CD4-positive, alpha-beta T cell treated with Interleukin-2 at 100 ng/mL for 4 hours (primary cell): ENCODE results near the gene TRIP13.
"Not testable (repeated sequence)": the region's sequence is repeated elsewhere in the genome, so short reads cannot be mapped to it uniquely, and the experiment has no call there.

Source experiments
- DNase-seq: peaks from one replicate; pipeline ENCODE4 v3.0.0-alpha.2; 2020; ENCODE audit warnings: low spot score

The TRIP13 gene

GRCh38 chr5:937151-937924 is 44.7 kb downstream of the TRIP13 start:
- no peak for DNase-seq

- no peak for DNase-seq
Observed at GRCh38 chr5:939368-939767, 46.7 kb downstream of the TRIP13 start.

- DNase-seq, result not testable (repeated sequence)
Observed at GRCh38 chr5:940741-941140, 48.1 kb downstream of the TRIP13 start.

GRCh38 chr5:943201-943917 is 50.7 kb downstream of the TRIP13 start:
- DNase-seq, result no peak

- DNase-seq, result no peak
Observed at GRCh38 chr5:943918-944620, 51.4 kb downstream of the TRIP13 start.

- no peak for DNase-seq
Observed at GRCh38 chr5:944621-944927, 51.9 kb downstream of the TRIP13 start.

GRCh38 chr5:944992-945685 is 52.5 kb downstream of the TRIP13 start:
- DNase-seq, result no peak

GRCh38 chr5:945691-946551 is 53.2 kb downstream of the TRIP13 start:
- DNase-seq, result no peak

- no peak for DNase-seq
Observed at GRCh38 chr5:946720-947625, 54.3 kb downstream of the TRIP13 start.

GRCh38 chr5:947626-948471 is 55.2 kb downstream of the TRIP13 start:
- no peak for DNase-seq

GRCh38 chr5:948472-949274 is 56.0 kb downstream of the TRIP13 start:
- no peak for DNase-seq

GRCh38 chr5:949275-949543 is 56.5 kb downstream of the TRIP13 start:
- no peak for DNase-seq

- no peak for DNase-seq
Observed at GRCh38 chr5:949815-950560, 57.3 kb downstream of the TRIP13 start.

- no peak for DNase-seq
Observed at GRCh38 chr5:951940-952596, 59.4 kb downstream of the TRIP13 start.

GRCh38 chr5:952597-953271 is 60.0 kb downstream of the TRIP13 start:
- DNase-seq, result no peak

- no peak for DNase-seq
Observed at GRCh38 chr5:953535-954449, 61.1 kb downstream of the TRIP13 start.
